DOHH2 (cell line): ENCODE measurements around the gene EEF1A1.
A peak's percentile ranks its signal among the peaks of the same experiment; 100 is the strongest.

Source experiments
- H3F3A ChIP-seq: fragments of 200-600 bp; sonication (generic), shearing (Covaris generic); 2 replicates; pipeline ENCODE4 v1.6.0; 2016; ENCODE audit warnings: antibody characterized with exemption, mild to moderate bottlenecking; ENCODE audit not compliant: control insufficient read depth, insufficient read depth
- H3K27ac ChIP-seq: fragments of 200-600 bp; sonication (generic); 2 replicates; pipeline ENCODE4 v1.5.1; 2014; ENCODE audit warnings: low read depth, mild to moderate bottlenecking, low read length, moderate library complexity
- H3K27me3 ChIP-seq: fragments of 200-600 bp; sonication (generic); 2 replicates; pipeline ENCODE4 v1.6.1; 2014; ENCODE audit warnings: mild to moderate bottlenecking, low read length, mixed read lengths; ENCODE audit not compliant: control insufficient read depth
- H3K36me3 ChIP-seq: fragments of 200-600 bp; sonication (generic); 2 replicates; pipeline ENCODE4 v1.6.1; 2014; ENCODE audit warnings: mild to moderate bottlenecking, low read length, moderate library complexity, mixed read lengths; ENCODE audit not compliant: control insufficient read depth
- H3K4me1 ChIP-seq: fragments of 200-600 bp; sonication (generic); 2 replicates; pipeline ENCODE4 v1.6.1; 2014; ENCODE audit warnings: mild to moderate bottlenecking, low read length, mixed read lengths; ENCODE audit not compliant: control insufficient read depth
- H3K4me2 ChIP-seq: fragments of 200-600 bp; sonication (generic); 2 replicates; pipeline ENCODE4 v1.6.0; 2014; ENCODE audit warnings: mild to moderate bottlenecking, low read length, moderate library complexity
- H3K4me3 ChIP-seq: fragments of 200-600 bp; sonication (generic); 2 replicates; pipeline ENCODE4 v1.5.1; 2014; ENCODE audit warnings: mild to moderate bottlenecking, low read length, mixed read lengths
- H3K79me2 ChIP-seq: fragments of 200-600 bp; sonication (generic); 2 replicates; pipeline ENCODE4 v1.6.1; 2014; ENCODE audit warnings: mild to moderate bottlenecking, low read length, mixed read lengths; ENCODE audit not compliant: control insufficient read depth
- H3K9me2 ChIP-seq: fragments of 200-600 bp; sonication (generic); replicated peaks from 2 replicates; pipeline ENCODE4 v1.6.1; 2014; ENCODE audit warnings: mild to moderate bottlenecking, low read length, mixed read lengths; ENCODE audit not compliant: control insufficient read depth
- H3K9me3 ChIP-seq: fragments of 200-600 bp; sonication (generic); 2 replicates; pipeline ENCODE4 v1.6.1; 2014; ENCODE audit warnings: antibody characterized with exemption, low read length, mixed read lengths; ENCODE audit not compliant: control insufficient read depth, insufficient read depth
- H4K20me1 ChIP-seq: fragments of 200-600 bp; sonication (generic); 2 replicates; pipeline ENCODE4 v1.6.0; 2014; ENCODE audit warnings: low read depth, mild to moderate bottlenecking, antibody characterized with exemption, low read length, moderate library complexity; ENCODE audit not compliant: control insufficient read depth, insufficient read depth
- EZH2phosphoT487 ChIP-seq: fragments of 200-600 bp; sonication (generic); IDR thresholded peaks from 2 replicates; pipeline ENCODE4 v1.6.1; 2017; ENCODE audit warnings: borderline replicate concordance, mild to moderate bottlenecking, antibody characterized with exemption, low read length, moderate library complexity, mixed read lengths
- TF ChIP-seq, protein P1 (sequence below): fragments of 200-600 bp; sonication (generic); IDR thresholded peaks from one replicate; pipeline ENCODE4 v1.5.1; 2014; ENCODE audit warnings: antibody characterized with exemption, mild to moderate bottlenecking, low read depth, low read length; ENCODE audit not compliant: poor library complexity, severe bottlenecking

EEF1A1 gene

DNA sequence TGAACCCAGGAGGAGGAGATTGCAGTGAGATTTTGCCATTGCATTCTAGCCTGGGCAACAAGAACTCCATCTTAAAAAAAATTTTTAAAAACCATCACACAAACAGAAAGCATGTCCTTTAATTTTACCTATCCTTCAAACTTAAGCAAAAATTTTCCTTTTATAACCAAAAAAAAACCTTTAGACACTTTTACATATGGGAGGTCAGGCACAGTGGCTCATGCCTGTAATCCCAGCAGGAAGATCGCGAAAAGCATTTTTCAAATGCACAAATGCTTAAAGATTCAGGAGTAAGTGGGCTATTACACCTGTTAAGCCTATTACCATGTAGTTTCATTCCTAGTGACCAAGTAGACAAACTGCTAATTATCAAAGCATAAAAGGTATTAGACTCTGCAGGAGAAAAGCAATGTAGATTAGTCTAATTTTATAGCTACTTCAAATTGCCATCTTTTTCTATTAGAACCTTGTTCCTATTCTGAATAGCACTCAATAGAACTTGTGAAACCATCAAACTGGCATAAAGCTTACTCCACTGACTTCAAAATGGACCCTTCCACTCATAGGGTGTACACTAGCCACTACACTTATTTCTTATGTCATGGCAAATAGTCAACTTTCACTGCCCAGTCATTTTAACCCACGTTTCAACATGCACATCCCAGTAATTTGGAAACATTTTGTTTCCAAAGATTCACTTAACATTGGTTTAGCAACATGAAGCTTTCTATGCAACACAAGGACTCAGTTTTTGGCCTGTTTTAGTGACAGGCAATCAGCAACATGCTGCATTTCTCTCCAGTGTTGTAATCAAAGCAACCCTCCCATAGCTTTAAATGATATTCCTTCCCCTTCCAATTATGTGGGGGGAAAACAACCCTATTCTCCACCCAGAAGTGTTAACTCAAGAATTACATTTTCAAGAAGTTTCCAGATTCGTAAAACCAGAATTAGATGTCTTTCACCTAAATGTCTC is 4.0 kb downstream of the EEF1A1 start:
- TF ChIP-seq EZH2phosphoT487 = no peak
- TF ChIP-seq, protein P1, sequence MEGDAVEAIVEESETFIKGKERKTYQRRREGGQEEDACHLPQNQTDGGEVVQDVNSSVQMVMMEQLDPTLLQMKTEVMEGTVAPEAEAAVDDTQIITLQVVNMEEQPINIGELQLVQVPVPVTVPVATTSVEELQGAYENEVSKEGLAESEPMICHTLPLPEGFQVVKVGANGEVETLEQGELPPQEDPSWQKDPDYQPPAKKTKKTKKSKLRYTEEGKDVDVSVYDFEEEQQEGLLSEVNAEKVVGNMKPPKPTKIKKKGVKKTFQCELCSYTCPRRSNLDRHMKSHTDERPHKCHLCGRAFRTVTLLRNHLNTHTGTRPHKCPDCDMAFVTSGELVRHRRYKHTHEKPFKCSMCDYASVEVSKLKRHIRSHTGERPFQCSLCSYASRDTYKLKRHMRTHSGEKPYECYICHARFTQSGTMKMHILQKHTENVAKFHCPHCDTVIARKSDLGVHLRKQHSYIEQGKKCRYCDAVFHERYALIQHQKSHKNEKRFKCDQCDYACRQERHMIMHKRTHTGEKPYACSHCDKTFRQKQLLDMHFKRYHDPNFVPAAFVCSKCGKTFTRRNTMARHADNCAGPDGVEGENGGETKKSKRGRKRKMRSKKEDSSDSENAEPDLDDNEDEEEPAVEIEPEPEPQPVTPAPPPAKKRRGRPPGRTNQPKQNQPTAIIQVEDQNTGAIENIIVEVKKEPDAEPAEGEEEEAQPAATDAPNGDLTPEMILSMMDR = no peak
- H3K79me2 ChIP-seq = peaks cover 25% of the 10 kb centered on the region
- peaks cover 83% of the 10 kb centered on the region for H3F3A ChIP-seq
- no peaks in the 10 kb centered on the region for H3K9me3 ChIP-seq
- peaks cover 38% of the 10 kb centered on the region for H3K4me1 ChIP-seq
- no peaks in the 10 kb centered on the region for H3K9me2 ChIP-seq
- H3K36me3 ChIP-seq = peaks cover 70% of the 10 kb centered on the region
- H3K4me3 ChIP-seq = peak overlapping the region; percentile 2
- H3K27me3 ChIP-seq = peaks cover 3% of the 10 kb centered on the region; the same call in 1 of the 2 replicates
- H3K27ac ChIP-seq = peak overlapping the region; percentile 39
- peak overlapping the region; percentile 17 for H3K4me2 ChIP-seq
- H4K20me1 ChIP-seq = peaks cover 17% of the 10 kb centered on the region

DNA sequence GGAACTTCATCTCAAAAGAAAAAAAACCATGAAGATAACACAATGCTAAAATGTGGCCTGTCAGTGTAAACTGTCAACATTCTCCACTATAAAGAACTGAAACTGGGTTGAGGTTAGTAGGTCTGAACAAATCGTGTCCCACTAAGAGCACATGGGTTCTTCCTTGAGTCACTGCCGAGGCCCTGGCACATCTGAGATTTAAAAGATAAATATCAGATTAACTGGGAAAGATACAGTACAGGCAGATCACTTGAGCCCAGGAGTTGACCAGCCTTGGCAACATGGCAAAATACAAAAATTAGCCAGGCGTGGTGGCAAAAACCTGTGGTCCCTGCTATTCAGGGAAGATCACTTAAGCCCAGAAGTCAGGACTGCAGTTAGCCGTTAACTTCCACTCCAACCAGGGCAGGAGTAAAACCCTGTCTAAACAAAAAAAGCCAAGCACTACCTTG is 5.6 kb downstream of the EEF1A1 start:
- Histone ChIP-seq H3K4me3 (peak overlapping the region; percentile 17; the same call in 1 of the 2 replicates), H4K20me1 (peaks cover 13% of the 10 kb centered on the region), H3K27me3 (no peaks in the 10 kb centered on the region), H3K4me2 (peak overlapping the region; percentile 17), H3K36me3 (peaks cover 59% of the 10 kb centered on the region), H3K27ac (peak overlapping the region; percentile 39), H3K9me3 (no peaks in the 10 kb centered on the region), H3K79me2 (peaks cover 16% of the 10 kb centered on the region), H3F3A (peaks cover 78% of the 10 kb centered on the region), H3K4me1 (peaks cover 38% of the 10 kb centered on the region), H3K9me2 (no peaks in the 10 kb centered on the region)
- TF ChIP-seq, protein P1 = no peak
- TF ChIP-seq EZH2phosphoT487 = no peak

DNA sequence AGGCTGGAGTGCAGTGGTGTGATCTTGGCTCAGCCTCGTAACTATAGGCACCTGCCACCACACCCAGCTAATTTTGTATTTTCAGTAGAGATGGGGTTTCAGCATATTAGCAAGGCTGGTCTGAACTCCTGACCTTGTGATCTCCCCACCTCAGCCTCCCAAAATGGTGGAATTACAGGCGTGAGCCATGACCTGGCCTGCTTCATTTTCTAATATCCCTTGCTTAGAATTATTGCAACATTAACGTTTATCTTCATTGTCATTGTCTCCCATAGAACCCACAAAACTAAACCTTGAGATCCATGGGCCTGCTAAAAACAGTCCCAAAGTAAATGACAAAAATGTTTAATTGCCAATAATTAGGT is 6.1 kb downstream of the EEF1A1 start:
- peaks cover 54% of the 10 kb centered on the region for H3K36me3 ChIP-seq
- H3K9me2 ChIP-seq = no peaks in the 10 kb centered on the region
- H3F3A ChIP-seq = peaks cover 77% of the 10 kb centered on the region
- H3K4me3 ChIP-seq = no peak overlapping the region
- no peaks in the 10 kb centered on the region for H3K27me3 ChIP-seq
- H3K27ac ChIP-seq = peak overlapping the region; percentile 39
- H3K9me3 ChIP-seq = no peaks in the 10 kb centered on the region
- peaks cover 36% of the 10 kb centered on the region for H3K4me1 ChIP-seq
- peak overlapping the region; percentile 17; the same call in 1 of the 2 replicates for H3K4me2 ChIP-seq
- H3K79me2 ChIP-seq = peaks cover 11% of the 10 kb centered on the region
- peaks cover 10% of the 10 kb centered on the region for H4K20me1 ChIP-seq
- TF ChIP-seq, protein P1 = no peak
- TF ChIP-seq EZH2phosphoT487 = no peak
